IMR-90 (cell line): Measurements from ENCODE around the gene IKBIP. TPM values are rescaled to one million over a fixed set of nuclear protein-coding genes. Genes with fewer than 3 reads are reported as not detected.
A peak's percentile ranks its signal among the peaks of the same experiment; 100 is the strongest.

Source experiments
- ATAC-seq: fragments of 200-7000 bp; cut with Tn5 transposase; 2 replicates; pipeline ENCODE4 v1.9.1; 2020; ENCODE audit warnings: low read depth, mild to moderate bottlenecking, moderate library complexity
- BruUV-seq: library from RNA; stranded (reverse); fragments of 400-500 nt; replicated peaks from 2 replicates; lab custom pipeline; 2021; lab: Mats Ljungman, UMichigan
- CTCF ChIA-PET: fragments of 300-600 bp; formaldehyde crosslinking; extraction: SDS; loops from one replicate; lab custom pipeline; 2021; ENCODE audit warnings: antibody characterized with exemption; lab: Yijun Ruan, JAX
- POLR2A ChIA-PET: fragments of 300-600 bp; sonication (Branson Sonifier 250); formaldehyde crosslinking; loops from one replicate; lab custom pipeline; 2022; ENCODE audit warnings: antibody characterized with exemption; ENCODE audit not compliant: unreplicated experiment; lab: Charles Lee
- DNase-seq: peaks from one replicate; pipeline ENCODE4 v3.0.0; 2013
- H2AFZ ChIP-seq: replicated peaks from 2 replicates; pipeline ENCODE3; 2013; ENCODE audit warnings: low read length, mild to moderate bottlenecking; ENCODE audit not compliant: poor library complexity
- H2AK5ac ChIP-seq: 2 replicates; pipeline ENCODE4 v1.6.1; 2013; ENCODE audit warnings: low read depth, low read length, inconsistent platforms
- H2AK9ac ChIP-seq: replicated peaks from 2 replicates; pipeline ENCODE3; 2013; ENCODE audit warnings: mild to moderate bottlenecking, low read depth, low read length, moderate library complexity; ENCODE audit not compliant: poor library complexity
- H2BK120ac ChIP-seq: 2 replicates; pipeline ENCODE4 v1.6.1; 2013; ENCODE audit warnings: low read depth, low read length, inconsistent platforms
- H2BK15ac ChIP-seq: 3 replicates; pipeline ENCODE4 v1.6.1; 2013; ENCODE audit warnings: low read depth, low read length, inconsistent platforms
- H2BK20ac ChIP-seq: 2 replicates; pipeline ENCODE4 v1.6.1; 2013; ENCODE audit warnings: low read depth, mild to moderate bottlenecking, inconsistent platforms, low read length, moderate library complexity
- H2BK5ac ChIP-seq: 2 replicates; pipeline ENCODE4 v1.6.1; 2013; ENCODE audit warnings: mild to moderate bottlenecking, low read depth, low read length, inconsistent platforms; ENCODE audit not compliant: poor library complexity, severe bottlenecking
- H3K14ac ChIP-seq: replicated peaks from 2 replicates; pipeline ENCODE4 v1.6.1; 2013; ENCODE audit warnings: low read depth, low read length, inconsistent platforms
- H3K18ac ChIP-seq: 2 replicates; pipeline ENCODE4 v1.6.1; 2013; ENCODE audit warnings: low read depth, low read length, control low read depth
- H3K23ac ChIP-seq: 2 replicates; pipeline ENCODE4 v1.6.1; 2013; ENCODE audit warnings: low read depth, low read length, inconsistent platforms
- H3K27ac ChIP-seq: 2 replicates; pipeline ENCODE4 v1.5.1; 2013; ENCODE audit warnings: mild to moderate bottlenecking, control low read depth, low read length; ENCODE audit not compliant: insufficient read depth
- H3K27me3 ChIP-seq: 2 replicates; pipeline ENCODE4 v1.6.1; 2013; ENCODE audit warnings: low read length; ENCODE audit not compliant: control insufficient read depth, insufficient read depth
- H3K36me3 ChIP-seq: 2 replicates; pipeline ENCODE4 v1.6.1; 2013; ENCODE audit warnings: low read length, mixed read lengths; ENCODE audit not compliant: control insufficient read depth, insufficient read depth
- H3K4ac ChIP-seq: 2 replicates; pipeline ENCODE4 v1.6.1; 2013; ENCODE audit warnings: low read depth, low read length, inconsistent platforms
- H3K4me1 ChIP-seq: 2 replicates; pipeline ENCODE4 v1.6.1; 2013; ENCODE audit warnings: low read length, mixed read lengths; ENCODE audit not compliant: control insufficient read depth, insufficient read depth
- H3K4me2 ChIP-seq: 2 replicates; pipeline ENCODE4 v1.6.1; 2013; ENCODE audit warnings: low read depth, mild to moderate bottlenecking, control low read depth, low read length, moderate library complexity
- H3K4me3 ChIP-seq: 2 replicates; pipeline ENCODE4 v1.5.1; 2013; ENCODE audit warnings: low read depth, mild to moderate bottlenecking, control low read depth, low read length, moderate library complexity; ENCODE audit not compliant: insufficient read depth
- H3K56ac ChIP-seq: 2 replicates; pipeline ENCODE4 v1.6.1; 2013; ENCODE audit warnings: low read length, inconsistent platforms; ENCODE audit not compliant: insufficient read depth; ENCODE audit errors: extremely low read depth
- H3K79me1 ChIP-seq, 2 experiments: 2 replicates each; pipeline ENCODE4 v1.6.1; 2013; ENCODE audit warnings: low read length in 2 of 2, inconsistent platforms in 1 of 2, low read depth in 1 of 2
- H3K9ac ChIP-seq: 2 replicates; pipeline ENCODE4 v1.6.1; 2013; ENCODE audit warnings: low read depth, low read length, control low read depth
- H3K9me1 ChIP-seq: 2 replicates; pipeline ENCODE4 v1.6.1; 2013; ENCODE audit warnings: low read length, inconsistent platforms; ENCODE audit not compliant: insufficient read depth
- H3K9me3 ChIP-seq: 2 replicates; pipeline ENCODE4 v1.6.1; 2013; ENCODE audit warnings: low read length; ENCODE audit not compliant: control insufficient read depth, insufficient read depth
- H4K20me1 ChIP-seq: 2 replicates; pipeline ENCODE4 v1.6.1; 2013; ENCODE audit warnings: low read length, inconsistent platforms; ENCODE audit not compliant: insufficient read depth
- H4K5ac ChIP-seq: 2 replicates; pipeline ENCODE4 v1.6.1; 2013; ENCODE audit warnings: mild to moderate bottlenecking, low read depth, low read length, control low read depth
- H4K8ac ChIP-seq, 2 experiments: 2 replicates each; pipeline ENCODE4 v1.6.1; 2013; ENCODE audit warnings: low read depth in 2 of 2, low read length in 2 of 2, control low read depth in 1 of 2, inconsistent platforms in 1 of 2
- H4K91ac ChIP-seq: 2 replicates; pipeline ENCODE4 v1.6.1; 2013; ENCODE audit warnings: low read depth, low read length, inconsistent platforms; ENCODE audit not compliant: insufficient read depth
- BHLHE40 ChIP-seq: fragments of 150-350 bp; IDR thresholded peaks from 2 replicates; pipeline ENCODE4 v1.6.1; 2016; ENCODE audit warnings: mild to moderate bottlenecking, low read depth, low read length
- CEBPB ChIP-seq: IDR thresholded peaks from 2 replicates; pipeline ENCODE4 v1.6.1; 2012; ENCODE audit warnings: low read depth, low read length, improper control_type of control experiment
- CHD1 ChIP-seq: IDR thresholded peaks from 2 replicates; pipeline ENCODE4 v1.6.1; 2012; ENCODE audit warnings: low read depth, low read length, improper control_type of control experiment
- CTCF ChIP-seq: conservative IDR thresholded peaks from 2 replicates; pipeline ENCODE4 v1.5.1; 2012; ENCODE audit warnings: mild to moderate bottlenecking, low read depth, low read length, improper control_type of control experiment
- ELK1 ChIP-seq: fragments of 150-350 bp; IDR thresholded peaks from 2 replicates; pipeline ENCODE4 v1.6.1; 2016; ENCODE audit warnings: low read depth, mild to moderate bottlenecking, low read length, moderate library complexity, borderline replicate concordance
- FOS ChIP-seq: fragments of 150-350 bp; IDR thresholded peaks from 2 replicates; pipeline ENCODE4 v1.6.1; 2016; ENCODE audit warnings: low read depth, low read length
- MAFK ChIP-seq: IDR thresholded peaks from 2 replicates; pipeline ENCODE4 v1.6.1; 2012; ENCODE audit warnings: low read depth, low read length, improper control_type of control experiment
- MAZ ChIP-seq: IDR thresholded peaks from 2 replicates; pipeline ENCODE4 v1.6.1; 2012; ENCODE audit warnings: low read depth, mild to moderate bottlenecking, low read length, improper control_type of control experiment, moderate library complexity, borderline replicate concordance
- MXI1 ChIP-seq: IDR thresholded peaks from 2 replicates; pipeline ENCODE4 v1.6.1; 2012; ENCODE audit warnings: low read depth, mild to moderate bottlenecking, low read length, moderate library complexity, borderline replicate concordance
- NFE2L2 ChIP-seq: fragments of 150-350 bp; IDR thresholded peaks from 2 replicates; pipeline ENCODE4 v1.6.1; 2016; ENCODE audit warnings: low read depth, mild to moderate bottlenecking, low read length
- POLR2A ChIP-seq: IDR thresholded peaks from 2 replicates; pipeline ENCODE4 v1.6.1; 2012; ENCODE audit warnings: mild to moderate bottlenecking, low read depth, low read length
- RAD21 ChIP-seq: IDR thresholded peaks from 2 replicates; pipeline ENCODE4 v1.6.1; 2012; ENCODE audit warnings: low read length, improper control_type of control experiment
- RCOR1 ChIP-seq: IDR thresholded peaks from 2 replicates; pipeline ENCODE4 v1.6.1; 2012; ENCODE audit warnings: mild to moderate bottlenecking, low read length, improper control_type of control experiment; ENCODE audit not compliant: insufficient replicate concordance
- RFX5 ChIP-seq: IDR thresholded peaks from 2 replicates; pipeline ENCODE4 v1.8.0; 2012; ENCODE audit warnings: low read depth, mild to moderate bottlenecking, low read length, moderate library complexity
- USF2 ChIP-seq: fragments of 150-350 bp; IDR thresholded peaks from 2 replicates; pipeline ENCODE4 v1.6.1; 2017; ENCODE audit warnings: mild to moderate bottlenecking, antibody characterized with exemption, low read length, low read depth
- dilution Hi-C: fragments of 300-500 bp; cut with HindIII; formaldehyde crosslinking; loops from one replicate; pipeline ENCODE4 v1.14.3; 2018; ENCODE audit warnings: low sequenced_read_pairs; ENCODE audit not compliant: unreplicated experiment
- in situ Hi-C: fragments of 300-500 bp; cut with MboI; formaldehyde crosslinking; loops from 3 replicates; pipeline ENCODE4 v1.14.3; 2019; ENCODE audit warnings: low sequenced_read_pairs, inconsistent platforms, mixed read lengths
- intact Hi-C: fragments of 100-400 bp; cut with micrococcal nuclease; formaldehyde crosslinking; loops from 2 replicates; pipeline ENCODE4 v1.10.0; 2022
- polyA plus RNA-seq, 3 experiments: library from polyadenylated mRNA; depleted of rRNA; stranded (reverse); fragments of >200 nt; gene quantifications; 2 replicates each; pipeline ENCODE4 v1.2.3, GENCODE V29; 2012; ENCODE audit warnings: low replicate concordance in 1 of 3
- total RNA-seq: library from RNA; depleted of rRNA; stranded (reverse); fragments of >200 nt; gene quantifications from 2 replicates; pipeline ENCODE4 v1.2.3, GENCODE V29; 2012

IKBIP gene
- total and polyA plus RNA-seq, 2 of the 4 experiments (the other 2 are of a cell fraction) = 37.1 to 52.7 TPM

GRCh38 chr12:98660521-98660920 lies 15.9 kb upstream of the IKBIP start:
- Histone ChIP-seq H3K27me3 (no peaks in the 10 kb centered on the region), H3K23ac (no peak overlapping the region), H2BK15ac (no peak overlapping the region), H3K4me3 (no peak overlapping the region), H4K5ac (no peak overlapping the region), H2BK120ac (no peak overlapping the region), H2AFZ (no peak overlapping the region), H4K20me1 (no peaks in the 10 kb centered on the region), H3K14ac (no peak overlapping the region), H2BK5ac (no peak overlapping the region), H3K4ac (no peak overlapping the region), H3K9me3 (no peaks in the 10 kb centered on the region), H3K27ac (no peak overlapping the region), H4K91ac (no peak overlapping the region), H3K4me1 (no peaks in the 10 kb centered on the region), H3K36me3 (peaks cover 32% of the 10 kb centered on the region), H2BK20ac (no peak overlapping the region), H3K9me1 (no peaks in the 10 kb centered on the region), H2AK5ac (no peak overlapping the region), H3K4me2 (no peak overlapping the region), H3K56ac (no peak overlapping the region), H3K18ac (no peak overlapping the region), H3K9ac (no peak overlapping the region), H2AK9ac (no peak overlapping the region), H3K79me1 (peaks cover 15 to 21% of the 10 kb centered on the region in 2 experiments), H4K8ac (no peak overlapping the region)
- dilution Hi-C loops = no loop called here
- ChIA-PET POLR2A (no interaction called here), CTCF (no interaction called here)
- BruUV-seq = no TSS peak
- no peak for TF ChIP-seq CEBPB
- TF ChIP-seq CHD1 = no peak
- TF ChIP-seq RCOR1 = no peak
- no peak for TF ChIP-seq USF2
- no peak for TF ChIP-seq MXI1
- TF ChIP-seq MAZ = no peak
- no peak for TF ChIP-seq FOS
- TF ChIP-seq RAD21 = no peak
- no peak for TF ChIP-seq POLR2A
- no peak for TF ChIP-seq RFX5
- TF ChIP-seq BHLHE40 = no peak
- TF ChIP-seq NFE2L2 = no peak
- TF ChIP-seq CTCF = no peak
- TF ChIP-seq MAFK = no peak
- no peak for TF ChIP-seq ELK1
- intact Hi-C loops = no loop called here
- in situ Hi-C loops = no loop called here
- ATAC-seq = peak; percentile 74
- DNase-seq = no peak
